ENCODE results near the gene SUPT3H. TPM values are rescaled to one million over a fixed set of nuclear protein-coding genes. Genes with fewer than 3 reads are reported as not detected.

The SUPT3H gene
- total RNA-seq, 4 donors from 2014 or later = 1.6 to 5.6 (median 3.8) TPM

GRCh38 chr6:45209762-45210161 lies 168.0 kb downstream of the SUPT3H start:
- intact Hi-C loops (cut with DNase I; ENCODE audit: low total_unique reads) = no loop called here
- no peak for DNase-seq (ENCODE audit: low spot score in 2 of 2)
- WGBS, 2 donors = 91 to 94% methylated on average over 2 of the region's 2 CpGs
- TF ChIP-seq POLR2A (IDR thresholded peaks at IDR 0.05) = no peak
- no peak for TF ChIP-seq CTCF (IDR thresholded peaks at IDR 0.05)
- H3K4me3 ChIP-seq (ENCODE audit: low read depth, poor library complexity, severe bottlenecking) = no peak overlapping the region

GRCh38 chr6:45206793-45207492 lies 170.8 kb downstream of the SUPT3H start:
- intact Hi-C loops (cut with DNase I; ENCODE audit: low total_unique reads) = no loop called here
- DNase-seq (ENCODE audit: low spot score in 2 of 2) = no peak
- no peak overlapping the region for H3K4me3 ChIP-seq (ENCODE audit: low read depth, poor library complexity, severe bottlenecking)
- no peak for TF ChIP-seq POLR2A (IDR thresholded peaks at IDR 0.05)
- whole genome bisulfite sequencing, 2 donors = 82 to 87% methylated on average over 1 of the region's 1 CpG

GRCh38 chr6:45201484-45201883 lies 176.2 kb downstream of the SUPT3H start:
- TF ChIP-seq CTCF (IDR thresholded peaks at IDR 0.05) (no peak), POLR2A (IDR thresholded peaks at IDR 0.05) (no peak)
- intact Hi-C loops (cut with DNase I; ENCODE audit: low total_unique reads) = no loop called here
- no peak overlapping the region for H3K4me3 ChIP-seq (ENCODE audit: low read depth, poor library complexity, severe bottlenecking)
- no peak for DNase-seq (ENCODE audit: low spot score in 2 of 2)
- WGBS, 2 donors = 83% methylated on average over 2 of the region's 2 CpGs

GRCh38 chr6:45200510-45200909 lies 177.2 kb downstream of the SUPT3H start:
- TF ChIP-seq CTCF (IDR thresholded peaks at IDR 0.05) (no peak), POLR2A (IDR thresholded peaks at IDR 0.05) (no peak)
- H3K4me3 ChIP-seq (ENCODE audit: low read depth, poor library complexity, severe bottlenecking) = no peak overlapping the region
- DNase-seq (ENCODE audit: low spot score in 2 of 2) = no peak
- intact Hi-C loops (cut with DNase I; ENCODE audit: low total_unique reads) = no loop called here

GRCh38 chr6:45199554-45199953 lies 178.2 kb downstream of the SUPT3H start:
- intact Hi-C loops (cut with DNase I; ENCODE audit: low total_unique reads) = no loop called here
- DNase-seq (ENCODE audit: low spot score in 2 of 2) = no peak
- H3K4me3 ChIP-seq (ENCODE audit: low read depth, poor library complexity, severe bottlenecking) = no peak overlapping the region
- TF ChIP-seq CTCF (IDR thresholded peaks at IDR 0.05) (no peak), POLR2A (IDR thresholded peaks at IDR 0.05) (no peak)

GRCh38 chr6:45196121-45196520 lies 181.6 kb downstream of the SUPT3H start:
- DNase-seq (ENCODE audit: low spot score in 2 of 2) = no peak
- intact Hi-C loops (cut with DNase I; ENCODE audit: low total_unique reads) = no loop called here
- no peak overlapping the region for H3K4me3 ChIP-seq (ENCODE audit: low read depth, poor library complexity, severe bottlenecking)
- WGBS, 2 donors = 60% methylated on average over 3 of the region's 3 CpGs
- TF ChIP-seq CTCF (IDR thresholded peaks at IDR 0.05) = no peak
- no peak for TF ChIP-seq POLR2A (IDR thresholded peaks at IDR 0.05)

Data from lower leg skin (tissue), 4 donors.